NCI-H446 (cell line): ENCODE data around the gene TFEB.

Experiments
- DNase-seq, 2 experiments: peaks; one replicate each; lab custom pipeline; 2025; lab: John Stamatoyannopoulos, UW

Gene TFEB

GRCh38 chr6:41653691-41654090 lies 81.7 kb downstream of the TFEB start:
- no peak for DNase-seq

GRCh38 chr6:41652866-41653652 lies 82.3 kb downstream of the TFEB start:
- DNase-seq = no peak

GRCh38 chr6:41651962-41652657 lies 83.3 kb downstream of the TFEB start:
- DNase-seq = no peak

- no peak for DNase-seq
Observed at GRCh38 chr6:41651246-41651961, 84.0 kb downstream of the TFEB start.

- DNase-seq = no peak
Observed at GRCh38 chr6:41650120-41650519, 85.3 kb downstream of the TFEB start.

GRCh38 chr6:41649596-41649995 lies 85.8 kb downstream of the TFEB start:
- DNase-seq = no peak

GRCh38 chr6:41648921-41649320 lies 86.5 kb downstream of the TFEB start:
- DNase-seq = no peak

GRCh38 chr6:41648070-41648585 lies 87.3 kb downstream of the TFEB start:
- no peak for DNase-seq

- DNase-seq = no peak
Observed at GRCh38 chr6:41647061-41647511, 88.3 kb downstream of the TFEB start.

GRCh38 chr6:41646026-41646795 lies 89.2 kb downstream of the TFEB start:
- no peak for DNase-seq

GRCh38 chr6:41645007-41645618 lies 90.3 kb downstream of the TFEB start:
- no peak for DNase-seq

GRCh38 chr6:41644297-41644879 lies 91.0 kb downstream of the TFEB start:
- no peak for DNase-seq

GRCh38 chr6:41643899-41644269 lies 91.5 kb downstream of the TFEB start:
- DNase-seq = no peak

GRCh38 chr6:41642960-41643898 lies 92.2 kb downstream of the TFEB start:
- DNase-seq = no peak

- DNase-seq = no peak
Observed at GRCh38 chr6:41642090-41642959, 93.1 kb downstream of the TFEB start.

GRCh38 chr6:41641352-41641925 lies 94.0 kb downstream of the TFEB start:
- DNase-seq = no peak

- no peak for DNase-seq
Observed at GRCh38 chr6:41640426-41640825, 95.0 kb downstream of the TFEB start.

- DNase-seq = no peak
Observed at GRCh38 chr6:41639809-41640371, 95.5 kb downstream of the TFEB start.
